Heart left ventricle (tissue), 16 donors: ENCODE measurements around the gene LY6G5B. TPM values are rescaled to one million over a fixed set of nuclear protein-coding genes. Genes with fewer than 3 reads are reported as not detected.

Source experiments
- ATAC-seq, 4 donors: fragments of 200-7000 bp; cut with Tn5 transposase; one replicate each; pipeline ENCODE4 v1.9.1; 2020 to 2022; ENCODE audit warnings: moderate library complexity in 4 of 4, mild to moderate bottlenecking in 3 of 4, moderate number of reproducible peaks in 1 of 4
- DNase-seq, 5 donors: peaks; one replicate each; pipeline ENCODE4 v3.0.0-alpha.2; 2020
- H3K27ac ChIP-seq, 12 donors: fragments of 200-600 bp; sonication (generic) in 4 of 12; one replicate each; pipeline versions ENCODE4 v1.5.0 to v1.8.0; 2016 to 2022; ENCODE audit warnings: mild to moderate bottlenecking in 2 of 12
- H3K27me3 ChIP-seq, 9 donors: fragments of 200-600 bp; sonication (generic) in 2 of 9; one replicate each; pipeline versions ENCODE4 v1.5.1 to v1.8.0; 2016 to 2022; ENCODE audit warnings: mild to moderate bottlenecking in 3 of 9
- H3K36me3 ChIP-seq, 9 donors: fragments of 200-600 bp; sonication (generic) in 2 of 9; one replicate each; pipeline versions ENCODE4 v1.5.0 to v1.8.0; 2018 to 2022; ENCODE audit warnings: mild to moderate bottlenecking in 2 of 9
- H3K4me1 ChIP-seq, 12 donors: fragments of 200-600 bp; sonication (generic) in 4 of 12; one replicate each; pipeline versions ENCODE4 v1.5.0 to v1.8.0; 2016 to 2022; ENCODE audit warnings: mild to moderate bottlenecking in 3 of 12
- H3K4me3 ChIP-seq, 12 donors: fragments of 200-600 bp; sonication (generic) in 4 of 12; one replicate each; pipeline versions ENCODE4 v1.5.0 to v1.8.0; 2017 to 2022; ENCODE audit warnings: mild to moderate bottlenecking in 9 of 12, moderate library complexity in 4 of 12
- H3K9me3 ChIP-seq, 12 donors: fragments of 200-600 bp; sonication (generic) in 4 of 12; one replicate each; pipeline versions ENCODE4 v1.5.0 to v1.8.0; 2016 to 2022; ENCODE audit warnings: mild to moderate bottlenecking in 1 of 12
- CTCF ChIP-seq, 12 donors: fragments of 200-600 bp; sonication (generic) in 4 of 12; IDR thresholded peaks; one replicate each; pipeline versions ENCODE4 v1.5.0 to v1.8.0; 2018 to 2022; ENCODE audit warnings: antibody characterized with exemption in 12 of 12, mild to moderate bottlenecking in 5 of 12
- POLR2A ChIP-seq, 2 donors: fragments of 450-650 bp; IDR thresholded peaks; one replicate each; pipeline ENCODE4 v1.6.1; 2017; ENCODE audit warnings: antibody characterized with exemption in 2 of 2, mild to moderate bottlenecking in 2 of 2, moderate library complexity in 2 of 2
- WGBS, 4 donors: extraction: QIAGEN DNeasy Blood & Tissue Kit in 2 of 4; methylation state at CpG; one replicate each; pipeline versions ENCODE4 v1.1.5 to v1.1.7; 2013 to 2018; 5-methylcytosine and 5-hydroxymethylcytosine counted together
- intact Hi-C, 10 donors: fragments of 100-400 bp; cut with DNase I; formaldehyde crosslinking; loops; one replicate each; pipeline versions ENCODE4 v1.11.1 to v1.14.2; 2022
- microRNA-seq, 4 donors: library from miRNA; unstranded; fragments of <30 nt; microRNA quantifications; one replicate each; pipeline versions ENCODE4 to v1.2.0, GENCODE V29; 2017 to 2020
- polyA plus RNA-seq, 2 donors: library from polyadenylated mRNA; stranded (reverse); fragments of 200-250 nt; gene quantifications; one replicate each; pipeline ENCODE4 v1.2.3, GENCODE V29; 2013
- total RNA-seq, 9 donors: library from RNA; depleted of rRNA in 2 of 9; stranded (reverse); fragments of >200 nt in 2 of 9; fragmentation: NEBNext Ultra II Directional in 3 of 9; extraction: Animal tissue kit (Norgen Biotek cat#: 25700) in 3 of 9; gene quantifications; one replicate each; pipeline versions ENCODE4 v1.1.0 to v1.2.4, GENCODE V29; 2016 to 2023
- donor health status: ischemic (EF 13 %, LVEDD 7.1; RV severe dilation, severe dysfunction).
- donor health status: healthy with polysubstance abuse.
- donor health status: DM: no; HTN: yes; CAD: no.
- donor health status: DM: no; HTN: no; CAD: no.
- donor health status: ischemic (EF 25% LVEDD 6.9; RV normal size, moderate dysfunction).
- donor health status: ischemic (EF 25% LVEDD 5.7; RV mildly dilated, moderate dysfunction).
- donor health status: healthy.
- donor health status: DM: yes; HTN: yes; CAD: no.
- donor health status: ischemic (EF 35%, LVEDD 5.7; RV mildly dilated, moderate dysfunction).
- donor health status: nonischemic (EF 11% LVEDD 7.7; RV severe dilation, severe dysfunction).
- donor health status: DM: yes; HTN: yes; CAD: no.
- donor health status: PGD.
- donor health status: ischemic (EF 29% LVEDD 5.4; RV normal size, mild dysfunction).
- donor health status: nonischemic (EF 23%, LVEDD 6.1; RV moderate dilation, normal function).

Gene LY6G5B
- total and polyA plus RNA-seq, 11 donors = 1.4 to 12.0 (median 4.6) TPM

GRCh38 chr6:31720196-31720770, 50.5 kb downstream of the LY6G5B start:
- H3K27me3 ChIP-seq = no peaks in the 10 kb centered on the region
- H3K4me1 ChIP-seq = no peaks in the 10 kb centered on the region
- TF ChIP-seq CTCF (IDR thresholded peaks at IDR 0.05) (no peak), POLR2A (IDR thresholded peaks at IDR 0.05) (no peak)
- ATAC-seq = no peak
- H3K4me3 ChIP-seq = no peak overlapping the region
- DNase-seq = no peak
- WGBS, 4 donors = 85 to 89% (median 88%) methylated on average over 5 of the region's 5 CpGs
- no peaks in the 10 kb centered on the region for H3K9me3 ChIP-seq
- intact Hi-C loops = no loop called here
- no peaks in the 10 kb centered on the region for H3K36me3 ChIP-seq
- H3K27ac ChIP-seq = no peak overlapping the region

- H3K4me3 ChIP-seq = no peak within 1 kb of the TSS
- intact Hi-C loops = no loop called here
- H3K4me1 ChIP-seq = peaks cover 0 to 10% (median 0%) of the 10 kb centered on the region in 12 donors
- H3K36me3 ChIP-seq = peaks cover 0 to 11% (median 6%) of the 10 kb centered on the region in 9 donors
- no peak for TF ChIP-seq POLR2A (IDR thresholded peaks at IDR 0.05)
- no peak for TF ChIP-seq CTCF (IDR thresholded peaks at IDR 0.05)
- H3K27me3 ChIP-seq = no peaks in the 10 kb centered on the region
- DNase-seq (peak in 1 of 5 donors; percentile 18), ATAC-seq (no peak)
- 84 to 93% (median 89%) methylated on average over 4 of the region's 4 CpGs for WGBS, 4 donors
- no peaks in the 10 kb centered on the region for H3K9me3 ChIP-seq
- H3K27ac ChIP-seq = no peak within 1 kb of the TSS
Measured at GRCh38 chr6:31721351-31722020, 51.7 kb downstream of the LY6G5B start, which contains the start of gene LY6G6C. Gene LY6G6C (minus strand): TSS chr6:31721746. CDS start chr6:31721679, 67 bp downstream.

GRCh38 chr6:31722173-31722572, 52.4 kb downstream of the LY6G5B start:
- H3K4me3 ChIP-seq = no peak overlapping the region
- H3K27me3 ChIP-seq = no peaks in the 10 kb centered on the region
- H3K27ac ChIP-seq = no peak overlapping the region
- intact Hi-C loops = no loop called here
- no peaks in the 10 kb centered on the region for H3K9me3 ChIP-seq
- peaks cover 0 to 18% (median 13%) of the 10 kb centered on the region in 9 donors for H3K36me3 ChIP-seq
- TF ChIP-seq CTCF (IDR thresholded peaks at IDR 0.05) (no peak), POLR2A (IDR thresholded peaks at IDR 0.05) (no peak)
- ATAC-seq = no peak
- peaks cover 0 to 17% (median 1%) of the 10 kb centered on the region in 12 donors for H3K4me1 ChIP-seq
- WGBS, 4 donors = 91 to 100% (median 97%) methylated on average over 3 of the region's 3 CpGs
- DNase-seq = peak in 1 of 5 donors; percentile 13

Small RNA genes within 50 kb of the gene (microRNA-seq; reads per million reads assigned to microRNA genes)
- gene MIR4646 (0 to 1.4 (median 1.1) reads per million in 4 donors), gene MIR6832 (0 to 0.62 (median 0.36) reads per million in 4 donors)

Other genes with a start within 250 kb of the LY6G5B start
Only the 30 nearest of the 37 such genes appear.
- gene MCCD1, start 141.0 kb upstream of the LY6G5B start, total RNA-seq = not detected
- not detected for gene MCCD1, start 141.0 kb upstream of the LY6G5B start, polyA plus RNA-seq
- gene DDX39B, start 128.0 kb upstream of the LY6G5B start, total RNA-seq = 100 to 1,000 TPM; 122 to 209 (median 164) TPM
- 100 to 1,000 TPM; 162 to 193 TPM for gene DDX39B, start 128.0 kb upstream of the LY6G5B start, polyA plus RNA-seq
- gene ATP6V1G2, start 123.4 kb upstream of the LY6G5B start, total RNA-seq = 1 to 10 TPM; 1.1 to 3.5 (median 1.4) TPM
- gene ATP6V1G2, start 123.4 kb upstream of the LY6G5B start, polyA plus RNA-seq = 1 to 10 TPM; 1.3 to 2.2 TPM
- gene NFKBIL1, start 122.4 kb upstream of the LY6G5B start, total RNA-seq = 10 to 100 TPM in 8 of 9 donors, 1 to 10 TPM in 1; 10.0 to 17.8 (median 12.4) TPM
- gene NFKBIL1, start 122.4 kb upstream of the LY6G5B start, polyA plus RNA-seq = 10 to 100 TPM; 18.2 to 22.9 TPM
- gene LTA, start 97.7 kb upstream of the LY6G5B start, total RNA-seq = under 1 TPM in 2 of 9 donors, not detected in 7; 0.18 to 0.64 TPM
- under 1 TPM in 1 of 2 donors, not detected in 1; 0.07 TPM for gene LTA, start 97.7 kb upstream of the LY6G5B start, polyA plus RNA-seq
- gene TNF, start 94.4 kb upstream of the LY6G5B start, total RNA-seq = 1 to 10 TPM in 3 of 9 donors, under 1 TPM in 5, not detected in 1; 0.32 to 7.6 (median 0.51) TPM
- under 1 TPM; 0.15 to 0.32 TPM for gene TNF, start 94.4 kb upstream of the LY6G5B start, polyA plus RNA-seq
- 10 to 100 TPM in 1 of 9 donors, 1 to 10 TPM in 2, under 1 TPM in 2, not detected in 4; 0.30 to 15.6 (median 1.0) TPM for gene LTB, start 87.6 kb upstream of the LY6G5B start, total RNA-seq
- under 1 TPM; 0.50 to 0.72 TPM for gene LTB, start 87.6 kb upstream of the LY6G5B start, polyA plus RNA-seq
- gene LST1, start 83.7 kb upstream of the LY6G5B start, total RNA-seq = 10 to 100 TPM in 2 of 9 donors, 1 to 10 TPM in 6, not detected in 1; 1.6 to 58.0 (median 3.7) TPM
- gene LST1, start 83.7 kb upstream of the LY6G5B start, polyA plus RNA-seq = 1 to 10 TPM; 2.3 to 5.2 TPM
- gene NCR3, start 77.0 kb upstream of the LY6G5B start, total RNA-seq = 1 to 10 TPM in 1 of 9 donors, under 1 TPM in 1, not detected in 7; 1.00 to 2.5 TPM
- gene NCR3, start 77.0 kb upstream of the LY6G5B start, polyA plus RNA-seq = not detected
- gene AIF1, start 54.7 kb upstream of the LY6G5B start, total RNA-seq = 100 to 1,000 TPM in 1 of 9 donors, 10 to 100 TPM in 3, 1 to 10 TPM in 5; 5.7 to 120 (median 9.5) TPM
- 10 to 100 TPM in 1 of 2 donors, 1 to 10 TPM in 1; 6.7 to 18.4 TPM for gene AIF1, start 54.7 kb upstream of the LY6G5B start, polyA plus RNA-seq
- gene PRRC2A, start 49.3 kb upstream of the LY6G5B start, total RNA-seq = 100 to 1,000 TPM in 4 of 9 donors, 10 to 100 TPM in 5; 75.1 to 119 (median 97.4) TPM
- 100 to 1,000 TPM in 1 of 2 donors, 10 to 100 TPM in 1; 88.1 to 111 TPM for gene PRRC2A, start 49.3 kb upstream of the LY6G5B start, polyA plus RNA-seq
- 100 to 1,000 TPM; 265 to 499 (median 284) TPM for gene BAG6, start 17.3 kb upstream of the LY6G5B start, total RNA-seq
- 100 to 1,000 TPM; 307 to 378 TPM for gene BAG6, start 17.3 kb upstream of the LY6G5B start, polyA plus RNA-seq
- gene APOM, start 14.1 kb upstream of the LY6G5B start, total RNA-seq = 1 to 10 TPM in 8 of 9 donors, under 1 TPM in 1; 0.54 to 4.3 (median 1.7) TPM
- 1 to 10 TPM; 2.4 to 6.6 TPM for gene APOM, start 14.1 kb upstream of the LY6G5B start, polyA plus RNA-seq
- gene C6orf47, start 9.2 kb upstream of the LY6G5B start, total RNA-seq = 10 to 100 TPM; 16.5 to 23.8 (median 20.0) TPM
- 10 to 100 TPM; 19.4 to 30.9 TPM for gene C6orf47, start 9.2 kb upstream of the LY6G5B start, polyA plus RNA-seq
- 10 to 100 TPM; 15.9 to 29.8 (median 19.5) TPM for gene GPANK1, start 5.0 kb upstream of the LY6G5B start, total RNA-seq
- gene GPANK1, start 5.0 kb upstream of the LY6G5B start, polyA plus RNA-seq = 10 to 100 TPM; 19.5 to 24.5 TPM
- gene CSNK2B, start 3.9 kb upstream of the LY6G5B start, total RNA-seq = 100 to 1,000 TPM; 111 to 323 (median 116) TPM
- gene CSNK2B, start 3.9 kb upstream of the LY6G5B start, polyA plus RNA-seq = 100 to 1,000 TPM; 124 to 203 TPM
- gene LY6G5C, start 11.1 kb downstream of the LY6G5B start, total RNA-seq = 1 to 10 TPM; 1.3 to 3.1 (median 2.2) TPM
- gene LY6G5C, start 11.1 kb downstream of the LY6G5B start, polyA plus RNA-seq = 1 to 10 TPM; 1.4 to 3.0 TPM
- gene ABHD16A, start 33.3 kb downstream of the LY6G5B start, total RNA-seq = 10 to 100 TPM; 24.2 to 54.7 (median 27.4) TPM
- 10 to 100 TPM; 16.5 to 47.8 TPM for gene ABHD16A, start 33.3 kb downstream of the LY6G5B start, polyA plus RNA-seq
- not detected for gene LY6G6F, start 36.9 kb downstream of the LY6G5B start, total RNA-seq
- not detected for gene LY6G6F, start 36.9 kb downstream of the LY6G5B start, polyA plus RNA-seq
- gene LY6G6D, start 45.4 kb downstream of the LY6G5B start, total RNA-seq = under 1 TPM in 1 of 9 donors, not detected in 8; 0.75 TPM
- gene LY6G6D, start 45.4 kb downstream of the LY6G5B start, polyA plus RNA-seq = not detected
- under 1 TPM in 1 of 9 donors, not detected in 8; 0.27 TPM for gene LY6G6C, start 51.8 kb downstream of the LY6G5B start, total RNA-seq
- gene LY6G6C, start 51.8 kb downstream of the LY6G5B start, polyA plus RNA-seq = not detected
- under 1 TPM in 7 of 9 donors, not detected in 2; 0.19 to 1.00 (median 0.42) TPM for gene MPIG6B, start 53.4 kb downstream of the LY6G5B start, total RNA-seq
- under 1 TPM; 0.17 to 0.23 TPM for gene MPIG6B, start 53.4 kb downstream of the LY6G5B start, polyA plus RNA-seq
- gene DDAH2, start 59.3 kb downstream of the LY6G5B start, total RNA-seq = 10 to 100 TPM; 42.3 to 69.7 (median 53.2) TPM
- 10 to 100 TPM; 62.1 to 80.5 TPM for gene DDAH2, start 59.3 kb downstream of the LY6G5B start, polyA plus RNA-seq
- 100 to 1,000 TPM in 6 of 9 donors, 10 to 100 TPM in 3; 72.5 to 310 (median 124) TPM for gene CLIC1, start 66.6 kb downstream of the LY6G5B start, total RNA-seq
- 100 to 1,000 TPM in 1 of 2 donors, 10 to 100 TPM in 1; 68.0 to 392 TPM for gene CLIC1, start 66.6 kb downstream of the LY6G5B start, polyA plus RNA-seq
- gene MSH5, start 70.0 kb downstream of the LY6G5B start, total RNA-seq = 1 to 10 TPM in 7 of 9 donors, under 1 TPM in 2; 0.44 to 8.4 (median 1.9) TPM
- 1 to 10 TPM; 1.0 to 2.3 TPM for gene MSH5, start 70.0 kb downstream of the LY6G5B start, polyA plus RNA-seq
- 1 to 10 TPM in 1 of 9 donors, under 1 TPM in 2, not detected in 6; 0.73 to 1.5 (median 0.76) TPM for gene SAPCD1, start 92.7 kb downstream of the LY6G5B start, total RNA-seq
- gene SAPCD1, start 92.7 kb downstream of the LY6G5B start, polyA plus RNA-seq = under 1 TPM; 0.35 to 0.50 TPM
- 10 to 100 TPM in 7 of 9 donors, 1 to 10 TPM in 2; 8.0 to 25.8 (median 16.1) TPM for gene VWA7, start 107.4 kb downstream of the LY6G5B start, total RNA-seq
- 1 to 10 TPM; 4.0 to 6.2 TPM for gene VWA7, start 107.4 kb downstream of the LY6G5B start, polyA plus RNA-seq
- 10 to 100 TPM; 18.6 to 61.8 (median 26.1) TPM for gene VARS1, start 125.8 kb downstream of the LY6G5B start, total RNA-seq
- 10 to 100 TPM; 21.9 to 54.6 TPM for gene VARS1, start 125.8 kb downstream of the LY6G5B start, polyA plus RNA-seq
- gene LSM2, start 137.0 kb downstream of the LY6G5B start, total RNA-seq = 10 to 100 TPM; 22.9 to 37.4 (median 25.9) TPM
- gene LSM2, start 137.0 kb downstream of the LY6G5B start, polyA plus RNA-seq = 10 to 100 TPM; 27.5 to 64.7 TPM
- 1 to 10 TPM; 1.3 to 3.6 (median 1.8) TPM for gene HSPA1L, start 145.3 kb downstream of the LY6G5B start, total RNA-seq
- 1 to 10 TPM in 1 of 2 donors, under 1 TPM in 1; 0.95 to 1.9 TPM for gene HSPA1L, start 145.3 kb downstream of the LY6G5B start, polyA plus RNA-seq